ENCODE measurements around the gene PIEZO2.

DNA sequence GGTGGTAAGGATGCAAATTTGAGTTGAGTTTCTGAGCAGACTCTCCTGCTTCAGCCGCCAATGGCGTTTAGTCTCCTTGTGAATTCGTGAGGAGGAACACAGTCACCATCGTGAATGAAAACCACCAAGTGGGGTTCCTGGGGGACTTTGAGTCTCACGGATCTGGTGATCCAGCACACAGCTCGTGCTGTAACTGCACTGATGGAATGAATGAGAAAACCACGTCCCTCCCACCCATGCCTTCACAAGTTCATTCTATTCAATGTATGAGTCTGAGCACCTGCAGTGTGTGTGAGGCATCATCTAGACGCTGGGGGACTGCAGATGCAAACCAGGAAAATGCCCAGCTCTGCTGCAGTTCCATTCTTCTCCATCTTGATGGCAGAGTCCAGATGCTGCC, 127.9 kb downstream of the PIEZO2 start:
- TF ChIP-seq, protein P1, sequence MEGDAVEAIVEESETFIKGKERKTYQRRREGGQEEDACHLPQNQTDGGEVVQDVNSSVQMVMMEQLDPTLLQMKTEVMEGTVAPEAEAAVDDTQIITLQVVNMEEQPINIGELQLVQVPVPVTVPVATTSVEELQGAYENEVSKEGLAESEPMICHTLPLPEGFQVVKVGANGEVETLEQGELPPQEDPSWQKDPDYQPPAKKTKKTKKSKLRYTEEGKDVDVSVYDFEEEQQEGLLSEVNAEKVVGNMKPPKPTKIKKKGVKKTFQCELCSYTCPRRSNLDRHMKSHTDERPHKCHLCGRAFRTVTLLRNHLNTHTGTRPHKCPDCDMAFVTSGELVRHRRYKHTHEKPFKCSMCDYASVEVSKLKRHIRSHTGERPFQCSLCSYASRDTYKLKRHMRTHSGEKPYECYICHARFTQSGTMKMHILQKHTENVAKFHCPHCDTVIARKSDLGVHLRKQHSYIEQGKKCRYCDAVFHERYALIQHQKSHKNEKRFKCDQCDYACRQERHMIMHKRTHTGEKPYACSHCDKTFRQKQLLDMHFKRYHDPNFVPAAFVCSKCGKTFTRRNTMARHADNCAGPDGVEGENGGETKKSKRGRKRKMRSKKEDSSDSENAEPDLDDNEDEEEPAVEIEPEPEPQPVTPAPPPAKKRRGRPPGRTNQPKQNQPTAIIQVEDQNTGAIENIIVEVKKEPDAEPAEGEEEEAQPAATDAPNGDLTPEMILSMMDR (IDR thresholded peaks at IDR 0.05; ENCODE audit: poor library complexity, severe bottlenecking), result no peak
- TF ChIP-seq RAD21 (conservative IDR thresholded peaks at IDR 0.05) (no peak), MXI1 (conservative IDR thresholded peaks at IDR 0.05; ENCODE audit: poor library complexity, severe bottlenecking) (no peak), POLR2AphosphoS5 (IDR thresholded peaks at IDR 0.05) (no peak), EZH2 (IDR thresholded peaks at IDR 0.05; ENCODE audit: borderline replicate concordance, insufficient read depth, low read length, poor library complexity, severe bottlenecking) (no peak), TAF1 (IDR thresholded peaks at IDR 0.05; ENCODE audit: low read depth) (no peak), SMC3 (conservative IDR thresholded peaks at IDR 0.05; ENCODE audit: poor library complexity) (no peak), EP300 (conservative IDR thresholded peaks at IDR 0.05; ENCODE audit: poor library complexity, severe bottlenecking) (no peak)
- TF ChIP-seq, protein P2, sequence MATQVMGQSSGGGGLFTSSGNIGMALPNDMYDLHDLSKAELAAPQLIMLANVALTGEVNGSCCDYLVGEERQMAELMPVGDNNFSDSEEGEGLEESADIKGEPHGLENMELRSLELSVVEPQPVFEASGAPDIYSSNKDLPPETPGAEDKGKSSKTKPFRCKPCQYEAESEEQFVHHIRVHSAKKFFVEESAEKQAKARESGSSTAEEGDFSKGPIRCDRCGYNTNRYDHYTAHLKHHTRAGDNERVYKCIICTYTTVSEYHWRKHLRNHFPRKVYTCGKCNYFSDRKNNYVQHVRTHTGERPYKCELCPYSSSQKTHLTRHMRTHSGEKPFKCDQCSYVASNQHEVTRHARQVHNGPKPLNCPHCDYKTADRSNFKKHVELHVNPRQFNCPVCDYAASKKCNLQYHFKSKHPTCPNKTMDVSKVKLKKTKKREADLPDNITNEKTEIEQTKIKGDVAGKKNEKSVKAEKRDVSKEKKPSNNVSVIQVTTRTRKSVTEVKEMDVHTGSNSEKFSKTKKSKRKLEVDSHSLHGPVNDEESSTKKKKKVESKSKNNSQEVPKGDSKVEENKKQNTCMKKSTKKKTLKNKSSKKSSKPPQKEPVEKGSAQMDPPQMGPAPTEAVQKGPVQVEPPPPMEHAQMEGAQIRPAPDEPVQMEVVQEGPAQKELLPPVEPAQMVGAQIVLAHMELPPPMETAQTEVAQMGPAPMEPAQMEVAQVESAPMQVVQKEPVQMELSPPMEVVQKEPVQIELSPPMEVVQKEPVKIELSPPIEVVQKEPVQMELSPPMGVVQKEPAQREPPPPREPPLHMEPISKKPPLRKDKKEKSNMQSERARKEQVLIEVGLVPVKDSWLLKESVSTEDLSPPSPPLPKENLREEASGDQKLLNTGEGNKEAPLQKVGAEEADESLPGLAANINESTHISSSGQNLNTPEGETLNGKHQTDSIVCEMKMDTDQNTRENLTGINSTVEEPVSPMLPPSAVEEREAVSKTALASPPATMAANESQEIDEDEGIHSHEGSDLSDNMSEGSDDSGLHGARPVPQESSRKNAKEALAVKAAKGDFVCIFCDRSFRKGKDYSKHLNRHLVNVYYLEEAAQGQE (IDR thresholded peaks at IDR 0.05; ENCODE audit: borderline replicate concordance), result no peak
